Measurements from ENCODE around the gene NUP98. TPM values are rescaled to one million over a fixed set of nuclear protein-coding genes. Genes with fewer than 3 reads are reported as not detected.

Gene NUP98
- total RNA-seq, 1 donor from 2014 or later: 80.3 TPM

DNA sequence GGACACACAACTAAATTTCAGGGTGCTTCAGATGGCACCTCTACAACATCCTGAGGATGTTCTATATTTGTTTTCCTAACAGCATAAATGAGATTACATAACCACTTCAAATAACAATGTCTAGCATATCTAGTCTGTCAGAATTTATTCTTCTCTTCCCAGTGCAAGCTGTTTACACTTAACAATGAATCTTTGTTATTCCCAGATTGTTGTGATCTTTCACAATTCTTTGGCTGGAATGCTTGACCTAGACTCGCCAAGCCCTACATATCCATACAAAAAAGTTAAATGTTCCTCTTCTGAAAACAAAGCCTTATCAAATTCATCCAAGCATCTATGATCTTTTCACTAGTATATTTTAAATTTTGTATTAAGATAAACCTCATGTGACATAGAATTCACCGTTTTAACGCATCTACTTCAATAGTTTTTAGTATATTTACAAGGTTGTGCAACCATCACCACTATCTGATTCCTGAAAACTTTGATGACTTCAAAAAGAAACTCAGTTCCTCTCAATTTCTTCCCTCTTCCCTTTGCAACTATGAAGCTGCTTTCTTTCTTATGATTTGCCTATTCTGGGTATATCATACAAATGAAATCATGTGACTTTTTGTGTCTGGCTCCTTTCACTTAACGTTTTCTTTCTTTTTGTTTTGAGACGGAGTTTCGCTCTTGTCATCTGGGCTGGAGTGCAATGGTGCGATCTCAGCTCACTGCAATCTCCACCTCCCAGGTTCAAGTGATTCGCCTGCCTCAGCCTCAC, 64.5 kb downstream of the NUP98 start:
- Mint-ChIP-seq H3K27me3 (no peaks in the 10 kb centered on the region), H3K9me3 (ENCODE audit: low read depth) (no peaks in the 10 kb centered on the region), H3K4me3 (ENCODE audit: low read depth) (no peak overlapping the region), H3K36me3 (ENCODE audit: insufficient read depth) (peaks cover 30% of the 10 kb centered on the region), H3K4me1 (ENCODE audit: low read depth) (no peaks in the 10 kb centered on the region), H3K27ac (no peak overlapping the region)
- TF ChIP-seq, protein P1, sequence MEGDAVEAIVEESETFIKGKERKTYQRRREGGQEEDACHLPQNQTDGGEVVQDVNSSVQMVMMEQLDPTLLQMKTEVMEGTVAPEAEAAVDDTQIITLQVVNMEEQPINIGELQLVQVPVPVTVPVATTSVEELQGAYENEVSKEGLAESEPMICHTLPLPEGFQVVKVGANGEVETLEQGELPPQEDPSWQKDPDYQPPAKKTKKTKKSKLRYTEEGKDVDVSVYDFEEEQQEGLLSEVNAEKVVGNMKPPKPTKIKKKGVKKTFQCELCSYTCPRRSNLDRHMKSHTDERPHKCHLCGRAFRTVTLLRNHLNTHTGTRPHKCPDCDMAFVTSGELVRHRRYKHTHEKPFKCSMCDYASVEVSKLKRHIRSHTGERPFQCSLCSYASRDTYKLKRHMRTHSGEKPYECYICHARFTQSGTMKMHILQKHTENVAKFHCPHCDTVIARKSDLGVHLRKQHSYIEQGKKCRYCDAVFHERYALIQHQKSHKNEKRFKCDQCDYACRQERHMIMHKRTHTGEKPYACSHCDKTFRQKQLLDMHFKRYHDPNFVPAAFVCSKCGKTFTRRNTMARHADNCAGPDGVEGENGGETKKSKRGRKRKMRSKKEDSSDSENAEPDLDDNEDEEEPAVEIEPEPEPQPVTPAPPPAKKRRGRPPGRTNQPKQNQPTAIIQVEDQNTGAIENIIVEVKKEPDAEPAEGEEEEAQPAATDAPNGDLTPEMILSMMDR (IDR thresholded peaks at IDR 0.05; ENCODE audit: unreplicated experiment): no peak
- no peak for DNase-seq (ENCODE audit: low spot score, unreplicated experiment)

DNA sequence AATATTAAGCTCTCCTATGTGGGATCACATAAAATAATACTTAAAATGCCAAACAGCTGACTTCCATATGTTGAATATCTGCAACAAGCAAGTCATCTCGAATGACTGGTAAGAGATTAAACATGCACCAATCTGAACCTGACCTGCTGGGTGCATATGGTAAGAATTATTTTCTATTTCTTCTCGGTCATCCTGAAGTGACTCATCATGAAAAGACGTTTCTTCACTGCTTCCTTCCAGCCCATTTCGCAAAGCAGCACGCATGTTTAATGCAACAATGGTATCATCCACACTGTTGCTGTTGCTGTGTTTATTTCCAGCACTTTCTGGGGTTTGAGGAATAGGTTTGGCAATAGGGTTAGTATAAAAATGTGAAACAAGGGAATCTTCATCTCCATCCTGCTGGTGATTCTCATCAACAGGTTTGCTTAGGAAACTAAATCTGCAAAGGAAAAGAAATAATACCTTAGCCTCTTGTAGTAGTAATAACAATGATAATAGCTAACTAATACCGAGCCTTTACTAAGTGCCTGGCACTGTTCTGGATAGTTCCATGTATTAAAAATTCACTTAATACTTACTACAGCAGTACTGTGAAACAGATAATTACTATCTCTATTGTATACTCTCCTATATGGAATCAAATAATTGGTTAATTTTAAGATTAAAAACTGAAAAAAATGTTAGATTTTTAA, 74.2 kb downstream of the NUP98 start:
- Mint-ChIP-seq H3K9me3 (ENCODE audit: low read depth) (no peaks in the 10 kb centered on the region), H3K27ac (no peak overlapping the region), H3K27me3 (no peaks in the 10 kb centered on the region), H3K4me1 (ENCODE audit: low read depth) (no peaks in the 10 kb centered on the region), H3K36me3 (ENCODE audit: insufficient read depth) (peaks cover 40% of the 10 kb centered on the region), H3K4me3 (ENCODE audit: low read depth) (no peak overlapping the region)
- no peak for DNase-seq (ENCODE audit: low spot score, unreplicated experiment)
- TF ChIP-seq, protein P1 (IDR thresholded peaks at IDR 0.05; ENCODE audit: unreplicated experiment): no peak

DNA sequence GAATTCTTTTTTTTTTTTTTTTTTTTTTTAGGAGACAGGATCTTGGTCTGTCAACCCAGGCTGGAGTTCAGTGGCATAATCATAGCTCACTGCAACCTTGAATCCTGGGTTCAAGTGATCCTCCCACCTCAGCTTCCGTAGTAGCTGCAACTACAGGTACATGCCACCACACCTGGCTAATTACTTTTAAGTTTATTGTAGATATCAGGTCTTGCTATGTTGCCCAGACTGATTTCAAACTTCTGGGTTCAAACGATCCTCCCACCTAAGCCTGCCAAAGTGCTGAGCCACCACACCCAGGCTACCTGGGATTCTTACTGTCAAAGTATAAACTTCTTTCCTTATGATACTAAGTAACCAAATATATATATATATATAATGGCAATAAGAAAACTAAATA, 75.3 kb downstream of the NUP98 start:
- no peaks in the 10 kb centered on the region for H3K9me3 Mint-ChIP-seq (ENCODE audit: low read depth)
- no peaks in the 10 kb centered on the region for H3K27me3 Mint-ChIP-seq
- H3K36me3 Mint-ChIP-seq (ENCODE audit: insufficient read depth): peaks cover 42% of the 10 kb centered on the region
- TF ChIP-seq, protein P1 (IDR thresholded peaks at IDR 0.05; ENCODE audit: unreplicated experiment): no peak
- no peaks in the 10 kb centered on the region for H3K4me1 Mint-ChIP-seq (ENCODE audit: low read depth)
- H3K4me3 Mint-ChIP-seq (ENCODE audit: low read depth): no peak overlapping the region
- no peak overlapping the region for H3K27ac Mint-ChIP-seq
- no peak for DNase-seq (ENCODE audit: low spot score, unreplicated experiment)

DNA sequence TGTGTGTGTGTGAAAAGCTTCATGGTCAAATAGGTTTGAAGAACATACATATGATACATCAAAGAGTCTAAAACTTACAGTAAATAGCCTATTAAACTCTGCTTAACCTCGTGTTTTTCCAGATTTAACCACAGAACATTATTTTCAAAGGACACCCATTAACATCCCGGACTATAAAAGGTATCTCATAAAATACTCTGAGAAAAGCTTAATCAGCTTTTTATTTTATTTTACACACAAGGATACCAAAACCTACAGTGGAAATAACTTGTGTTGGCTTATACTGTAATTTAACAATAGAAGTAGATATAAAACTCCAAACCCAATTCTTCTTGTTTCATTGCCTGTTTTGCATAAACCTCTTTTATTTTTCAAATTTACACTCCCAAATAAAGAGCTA, 76.4 kb downstream of the NUP98 start:
- Mint-ChIP-seq H3K36me3 (ENCODE audit: insufficient read depth) (peaks cover 44% of the 10 kb centered on the region), H3K27ac (no peak overlapping the region), H3K9me3 (ENCODE audit: low read depth) (no peaks in the 10 kb centered on the region), H3K4me1 (ENCODE audit: low read depth) (no peaks in the 10 kb centered on the region), H3K27me3 (no peaks in the 10 kb centered on the region), H3K4me3 (ENCODE audit: low read depth) (no peak overlapping the region)
- no peak for DNase-seq (ENCODE audit: low spot score, unreplicated experiment)
- TF ChIP-seq, protein P1 (IDR thresholded peaks at IDR 0.05; ENCODE audit: unreplicated experiment): no peak

DNA sequence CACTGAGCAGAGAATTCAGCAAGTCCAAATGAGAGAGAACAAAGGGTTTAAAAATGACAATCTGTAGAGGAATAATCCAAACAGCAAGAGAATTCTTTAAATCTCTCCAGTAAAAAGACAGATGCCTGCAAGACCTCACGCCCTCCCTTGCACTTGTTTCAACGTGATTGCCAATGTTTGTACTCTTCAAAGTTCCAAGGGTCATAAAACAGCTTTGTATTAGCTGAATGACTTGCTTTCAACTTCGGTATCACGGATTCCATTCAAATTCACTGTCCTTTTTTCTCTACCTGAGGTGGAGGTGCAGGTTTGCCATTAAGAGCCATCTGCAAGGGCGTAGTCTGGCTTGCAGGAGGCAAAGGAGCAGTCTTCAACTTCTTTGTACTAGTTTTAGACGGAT, 85.1 kb downstream of the NUP98 start:
- DNase-seq (ENCODE audit: low spot score, unreplicated experiment): no peak
- no peak overlapping the region for H3K4me3 Mint-ChIP-seq (ENCODE audit: low read depth)
- H3K36me3 Mint-ChIP-seq (ENCODE audit: insufficient read depth): peaks cover 22% of the 10 kb centered on the region
- no peak overlapping the region for H3K27ac Mint-ChIP-seq
- peaks cover 2% of the 10 kb centered on the region for H3K4me1 Mint-ChIP-seq (ENCODE audit: low read depth)
- H3K27me3 Mint-ChIP-seq: no peaks in the 10 kb centered on the region
- H3K9me3 Mint-ChIP-seq (ENCODE audit: low read depth): no peaks in the 10 kb centered on the region
- TF ChIP-seq, protein P1 (IDR thresholded peaks at IDR 0.05; ENCODE audit: unreplicated experiment): no peak
